MM.1S (cell line): ENCODE results near the gene PHACTR1.

Experiments used
- CTCF ChIP-seq: fragments of 300-600 bp; sonication (generic); IDR thresholded peaks from 2 replicates; pipeline ENCODE4 v1.5.1; 2016; ENCODE audit warnings: antibody characterized with exemption, low read length, mixed read lengths
- EZH2 ChIP-seq: fragments of 300-600 bp; sonication (generic); optimal IDR thresholded peaks from 2 replicates; pipeline ENCODE3; 2017; ENCODE audit warnings: low read depth, mild to moderate bottlenecking, antibody characterized with exemption, low read length, mixed read lengths
- EZH2phosphoT487 ChIP-seq: fragments of 300-600 bp; sonication (generic); IDR thresholded peaks from 2 replicates; pipeline ENCODE4 v1.6.1; 2018; ENCODE audit warnings: antibody characterized with exemption, low read length

DNA sequence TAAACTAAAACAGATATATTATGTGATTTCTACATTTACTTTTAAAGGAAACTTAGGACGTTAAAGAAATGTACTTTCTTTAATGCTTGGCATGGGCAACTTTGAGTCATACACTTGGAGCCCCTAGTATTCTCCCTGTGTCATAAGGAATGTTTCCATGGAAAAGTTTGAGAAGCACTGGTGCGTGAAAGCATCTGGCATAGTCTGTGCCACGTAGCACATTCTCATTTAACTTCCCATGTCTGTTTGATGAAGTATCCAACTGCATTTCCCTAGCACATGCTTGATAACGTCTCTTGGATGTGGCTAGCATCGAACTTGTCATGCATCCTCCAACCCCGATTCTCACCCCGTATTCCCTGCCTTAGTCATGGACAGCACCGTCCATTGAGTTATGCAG, 439.8 kb downstream of the PHACTR1 start:
- TF ChIP-seq EZH2phosphoT487 (no peak), CTCF (no peak), EZH2 (no peak)
